NCI-H2029 (cell line): Measurements from ENCODE around the gene MASP1.

ENCODE experiments used
- DNase-seq: peaks from one replicate; lab custom pipeline; 2025; lab: John Stamatoyannopoulos, UW

MASP1 gene

DNA sequence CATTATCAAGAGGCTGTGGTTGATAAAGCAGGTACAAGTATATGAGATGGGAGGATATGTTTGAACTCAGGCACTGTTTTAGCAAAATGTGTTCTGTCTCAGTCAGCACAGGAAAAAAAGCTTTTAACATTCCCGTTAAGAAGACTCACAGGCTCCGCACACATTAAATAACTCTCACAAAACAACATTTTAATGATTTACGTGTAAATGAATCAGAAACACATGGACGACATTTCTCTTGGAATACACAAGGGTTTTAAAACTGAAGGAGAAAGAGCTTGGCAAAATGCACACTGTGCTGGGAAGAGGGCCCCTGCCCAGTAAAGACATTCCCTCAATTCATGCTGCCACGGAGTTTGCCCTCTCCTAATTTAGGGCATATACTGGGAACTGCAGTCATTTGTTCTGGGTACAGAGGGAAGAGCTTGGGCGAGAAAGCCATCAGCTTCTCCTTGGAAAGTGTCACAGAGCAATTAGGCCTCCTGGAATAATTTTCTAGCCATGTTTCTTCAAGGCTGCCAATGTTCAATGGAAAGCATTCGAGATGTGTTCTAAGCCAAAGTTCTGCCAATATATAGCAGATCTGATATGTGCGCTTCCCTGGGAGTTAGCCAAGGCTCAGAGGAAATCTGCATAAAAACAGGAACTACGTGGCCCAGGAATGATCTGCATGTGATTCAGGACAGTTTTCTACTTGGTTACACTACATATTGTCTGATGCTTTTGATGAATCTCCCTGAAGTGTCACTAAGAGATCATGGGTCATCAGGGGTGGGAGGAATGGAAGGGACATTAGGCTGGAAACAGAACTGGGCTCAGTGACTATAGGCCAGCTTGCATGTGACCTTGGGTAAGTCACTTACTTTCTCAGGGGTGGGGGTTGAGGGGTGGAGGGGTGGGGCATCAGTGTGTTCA lies 2.2 kb upstream of the MASP1 start:
- no peak for DNase-seq

DNA sequence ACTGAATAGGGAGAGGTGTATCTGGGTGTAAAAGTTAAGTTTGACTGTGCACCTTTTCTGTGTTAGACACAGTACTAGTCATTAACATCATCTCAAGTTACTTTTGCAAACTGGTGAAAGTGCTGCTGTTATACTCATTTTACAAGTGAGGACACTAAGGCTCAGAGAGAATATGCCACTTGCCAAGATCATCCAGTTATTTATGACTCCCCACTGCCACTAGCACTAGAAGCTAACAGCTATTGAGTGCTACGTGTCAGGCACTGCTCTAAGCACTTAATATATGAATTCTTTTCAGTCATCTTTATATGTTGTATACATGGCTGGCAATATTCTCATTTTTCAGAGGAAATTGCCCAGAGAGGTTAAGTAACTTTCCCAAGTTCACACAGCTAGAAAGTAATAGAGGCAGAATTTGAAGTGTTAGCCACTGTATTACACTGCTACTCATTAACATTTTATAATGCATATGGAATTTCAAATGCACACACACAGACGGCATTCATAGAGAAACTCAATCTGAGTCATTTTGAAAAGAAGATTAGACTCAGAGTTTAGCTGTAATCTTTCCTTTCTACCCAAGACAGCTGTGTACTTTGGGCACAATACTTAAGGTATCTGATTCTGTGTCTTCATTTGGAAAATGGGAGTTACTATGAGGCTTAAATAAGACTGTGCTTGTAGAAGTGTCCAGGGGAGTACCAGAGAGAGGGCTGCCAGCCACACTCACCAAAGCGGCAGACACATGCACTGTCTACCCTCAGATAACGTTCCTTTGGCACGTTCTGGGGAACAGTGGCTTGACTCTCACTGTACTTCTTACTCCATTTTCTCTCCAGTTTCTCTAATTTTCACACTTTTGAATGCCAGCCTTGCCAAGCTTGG lies 1.3 kb upstream of the MASP1 start:
- no peak for DNase-seq

DNA sequence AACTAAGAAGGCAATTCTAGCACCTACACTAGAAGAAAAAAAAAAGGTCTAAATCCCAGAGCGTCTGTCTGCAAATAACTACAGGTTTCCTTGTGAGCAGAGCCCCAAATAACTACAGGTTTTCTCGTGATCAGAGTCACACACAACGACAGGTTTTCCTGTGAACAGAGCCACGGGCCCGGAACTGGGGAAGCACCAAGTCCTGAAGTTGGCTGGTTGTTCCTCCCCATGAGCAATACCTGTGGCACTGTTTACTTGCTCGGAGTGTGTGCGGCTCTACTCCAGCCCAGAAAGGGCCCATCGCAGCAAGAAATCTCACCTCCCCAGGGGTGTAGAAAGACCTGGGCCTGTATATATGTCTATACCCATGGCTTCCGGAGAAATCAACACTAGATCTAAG lies 644 bp upstream of the MASP1 start:
- no peak for DNase-seq

DNA sequence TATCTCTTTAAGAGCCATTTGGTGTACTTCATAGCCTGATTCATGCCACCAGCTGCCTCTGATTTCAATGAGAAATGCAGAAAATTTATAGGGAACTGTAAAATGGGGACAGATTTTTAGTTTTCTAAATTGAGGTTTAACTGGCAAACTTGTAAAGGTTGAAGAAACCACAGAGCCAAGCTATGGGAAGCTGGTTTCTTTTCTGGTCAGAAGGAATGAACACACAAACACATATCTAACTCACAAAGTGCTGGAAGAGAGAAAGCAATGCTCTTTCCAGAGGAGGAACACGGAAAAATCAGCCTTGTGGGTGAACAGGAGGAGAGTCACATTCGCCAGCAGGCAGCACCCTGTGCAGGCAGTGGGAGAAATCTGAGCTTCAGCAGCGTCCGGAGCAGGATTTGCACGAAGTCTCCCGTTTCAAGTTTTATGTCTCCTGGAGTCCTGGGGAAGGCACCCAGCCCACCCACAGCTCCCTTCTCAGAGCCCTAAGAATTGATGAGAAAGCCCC lies 481 bp downstream of the MASP1 start:
- DNase-seq = no peak

DNA sequence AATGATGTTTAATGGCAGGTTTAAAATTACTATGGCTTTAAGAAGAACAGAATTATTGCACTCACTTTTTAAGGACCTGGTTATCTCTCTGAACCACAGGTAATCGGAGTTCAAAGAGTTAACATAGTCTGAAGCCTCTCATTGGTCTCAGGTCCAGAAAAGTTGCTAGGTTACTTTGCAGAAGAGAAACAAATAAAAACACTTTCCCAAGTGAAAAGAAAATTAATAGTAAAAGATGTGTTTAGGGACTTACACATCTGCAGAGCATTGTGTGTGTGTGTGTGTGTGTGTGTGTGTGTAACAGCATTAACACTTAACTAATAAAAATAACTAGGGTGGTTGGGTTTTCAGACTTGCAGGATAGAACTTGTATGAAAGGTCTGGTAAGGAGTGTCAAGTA lies 1.0 kb downstream of the MASP1 start:
- no peak for DNase-seq

DNA sequence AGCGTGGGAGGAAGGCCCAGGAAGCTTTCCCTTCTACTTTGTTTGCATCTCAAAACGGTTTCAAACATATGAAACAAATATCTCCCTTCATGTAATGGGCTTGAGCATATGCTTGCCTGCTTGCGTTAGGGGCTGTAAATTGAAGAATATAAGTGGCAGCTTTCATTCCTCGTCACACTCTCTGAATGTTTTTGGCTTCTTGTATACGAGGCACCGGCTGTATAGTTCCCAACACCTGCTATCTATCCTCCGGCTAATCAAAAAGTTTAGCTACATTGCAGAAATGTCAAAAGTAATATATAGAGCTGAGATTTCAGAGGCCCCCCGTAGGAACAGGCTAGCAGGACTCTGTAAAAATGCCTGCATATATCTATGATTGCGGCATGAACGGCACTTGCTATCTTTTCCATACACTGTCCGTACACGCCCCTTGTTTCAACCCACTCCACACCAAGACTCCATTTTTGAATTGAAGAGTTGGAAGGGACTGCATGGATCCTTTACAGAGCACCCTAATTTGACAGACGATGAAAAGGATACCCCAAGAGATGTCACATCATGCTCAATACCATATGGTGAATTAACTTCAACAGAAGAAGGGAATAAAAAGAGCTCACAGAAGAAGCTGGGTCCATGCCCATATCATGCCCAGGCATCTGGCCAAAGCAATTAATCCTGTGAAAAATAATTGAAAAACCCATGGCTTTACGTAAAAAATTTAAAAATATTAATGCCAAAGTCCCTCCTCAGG lies 2.5 kb downstream of the MASP1 start:
- no peak for DNase-seq

DNA sequence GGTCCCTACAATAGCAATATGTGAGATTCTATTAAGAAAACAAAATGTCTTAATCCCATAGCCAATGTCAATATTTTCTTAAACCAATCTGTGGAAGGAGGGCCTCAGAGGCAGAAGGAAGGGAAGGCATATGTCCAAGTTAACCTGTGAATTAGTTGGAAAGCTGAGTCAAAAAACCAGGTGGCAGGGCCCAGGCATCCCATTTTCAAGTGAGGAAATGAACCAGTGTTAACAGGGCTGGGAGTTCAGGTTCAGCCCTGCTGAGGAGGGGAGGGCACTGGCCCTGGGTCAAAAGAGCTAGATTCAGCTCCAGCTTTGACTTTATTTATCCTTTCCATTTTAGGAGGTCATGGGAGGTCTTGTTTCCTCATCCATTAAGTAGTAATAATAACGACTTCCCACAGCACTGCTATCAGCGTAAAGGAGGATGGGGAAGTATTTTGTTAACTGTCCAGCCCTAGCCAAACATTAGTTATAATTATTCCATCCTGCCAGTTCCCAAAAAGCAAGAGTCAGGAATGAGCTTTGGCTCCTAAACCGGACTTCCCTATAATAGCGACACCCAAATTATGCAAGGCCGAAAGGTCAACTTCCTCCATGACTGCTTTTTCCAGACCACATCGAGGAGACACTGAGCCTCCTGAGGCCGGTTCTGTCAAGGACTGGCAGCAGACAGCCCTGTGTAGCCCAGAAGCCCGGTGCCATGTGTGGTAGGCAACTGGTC lies 3.2 kb downstream of the MASP1 start:
- DNase-seq = no peak

DNA sequence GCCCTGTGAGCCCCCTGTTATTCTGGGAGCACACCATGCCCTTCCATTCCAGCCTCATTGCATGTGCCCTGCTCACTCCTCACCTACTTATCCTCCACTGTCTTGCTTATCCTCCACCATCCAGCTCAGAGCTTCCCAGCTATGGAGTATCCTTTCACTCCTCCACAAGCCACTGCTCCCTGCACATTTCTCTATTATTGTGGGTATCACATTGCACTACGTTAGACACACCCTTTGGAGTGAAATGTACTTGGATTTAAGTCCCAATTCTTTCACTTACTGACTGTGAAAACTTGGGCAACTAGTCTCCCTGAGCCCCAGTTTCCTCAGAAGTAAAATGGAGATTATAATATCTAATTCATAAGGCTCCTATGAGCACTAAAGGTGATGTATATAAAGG lies 4.3 kb downstream of the MASP1 start:
- no peak for DNase-seq

DNA sequence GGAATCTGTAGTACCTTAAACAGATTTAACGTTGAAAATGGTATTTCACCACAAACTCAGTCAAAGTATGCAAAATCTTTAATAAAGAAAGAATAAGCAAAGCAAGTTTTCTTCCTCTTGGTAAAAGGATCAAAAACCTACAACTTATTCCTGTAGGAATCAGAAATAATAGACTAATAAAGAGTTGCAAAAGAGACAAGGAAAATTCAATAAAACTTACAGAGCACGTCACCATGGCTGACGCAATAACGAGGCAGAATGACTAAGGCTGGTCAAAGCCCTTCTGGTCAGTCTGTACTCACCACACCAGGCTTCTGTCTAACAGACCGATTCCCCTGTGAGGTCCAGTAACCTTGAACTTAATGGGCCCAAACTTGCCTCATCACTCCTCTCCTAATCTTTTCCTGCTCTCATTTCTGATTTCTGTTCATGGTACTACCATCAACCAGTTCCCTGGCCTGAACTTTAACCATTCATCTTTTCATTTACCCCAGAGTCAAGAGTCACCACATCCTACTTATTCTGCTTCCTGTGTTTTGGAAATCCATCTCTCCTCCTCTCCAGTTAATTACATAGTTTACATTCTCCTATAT lies 5.0 kb downstream of the MASP1 start:
- DNase-seq = no peak

DNA sequence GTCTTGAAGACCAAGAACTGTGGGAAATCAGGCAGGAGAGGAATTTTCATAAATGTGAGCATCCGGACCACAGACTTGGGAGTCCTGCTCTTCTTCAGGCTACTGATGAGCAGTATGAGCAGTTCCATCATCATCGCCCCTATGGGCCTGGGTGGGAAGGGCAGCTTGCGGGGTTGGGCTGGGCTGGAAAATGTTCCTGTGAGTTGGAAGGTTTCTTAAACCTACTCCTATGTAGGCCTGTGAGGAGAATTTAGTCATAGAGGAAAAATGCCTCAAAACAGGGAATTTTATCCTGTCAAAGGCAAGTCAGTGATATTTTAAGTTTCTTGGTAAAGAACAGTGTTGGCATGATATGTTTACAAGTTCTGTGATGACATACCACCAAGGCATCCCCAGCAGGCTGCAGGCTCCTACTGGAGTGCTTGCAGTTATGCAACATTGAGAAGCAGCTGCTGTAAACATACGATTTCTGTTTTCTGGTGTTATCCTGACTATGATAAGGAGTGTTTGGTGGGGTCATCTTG lies 10.3 kb downstream of the MASP1 start:
- no peak for DNase-seq

DNA sequence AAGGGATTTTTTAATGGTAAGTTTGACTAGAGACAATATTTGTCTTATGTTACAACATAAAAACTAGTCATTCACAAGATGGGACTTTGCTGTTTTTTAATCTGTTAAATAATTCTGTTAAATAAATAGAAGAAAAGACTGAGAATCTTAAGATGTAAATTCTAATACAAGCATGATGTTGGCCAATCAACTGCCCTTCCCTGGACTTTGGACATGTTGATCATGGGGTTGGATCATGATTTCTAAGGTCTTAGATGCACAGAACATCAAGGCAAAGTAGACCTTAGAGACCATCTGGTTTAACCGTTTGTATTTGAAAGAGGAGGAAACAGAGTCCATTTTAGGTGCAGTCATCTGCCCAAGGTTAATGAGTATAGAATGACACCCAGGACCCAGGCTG lies 10.9 kb downstream of the MASP1 start:
- no peak for DNase-seq

DNA sequence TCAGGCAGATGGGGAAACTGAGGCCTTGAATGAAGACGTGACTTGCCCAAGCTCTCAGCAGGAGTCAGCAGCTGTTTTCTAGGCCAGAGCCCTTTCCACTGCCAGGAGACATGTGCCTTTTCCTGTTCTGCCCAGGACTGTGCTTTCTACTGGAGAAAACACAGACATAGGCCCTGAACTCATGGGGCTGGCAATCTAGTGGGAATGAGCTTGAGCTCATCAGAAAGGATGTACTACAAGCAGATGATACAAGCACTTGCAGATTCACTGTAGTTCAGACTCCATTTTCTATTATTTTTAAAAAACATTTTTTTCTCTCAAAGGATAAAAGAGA lies 14.4 kb downstream of the MASP1 start:
- DNase-seq = no peak

DNA sequence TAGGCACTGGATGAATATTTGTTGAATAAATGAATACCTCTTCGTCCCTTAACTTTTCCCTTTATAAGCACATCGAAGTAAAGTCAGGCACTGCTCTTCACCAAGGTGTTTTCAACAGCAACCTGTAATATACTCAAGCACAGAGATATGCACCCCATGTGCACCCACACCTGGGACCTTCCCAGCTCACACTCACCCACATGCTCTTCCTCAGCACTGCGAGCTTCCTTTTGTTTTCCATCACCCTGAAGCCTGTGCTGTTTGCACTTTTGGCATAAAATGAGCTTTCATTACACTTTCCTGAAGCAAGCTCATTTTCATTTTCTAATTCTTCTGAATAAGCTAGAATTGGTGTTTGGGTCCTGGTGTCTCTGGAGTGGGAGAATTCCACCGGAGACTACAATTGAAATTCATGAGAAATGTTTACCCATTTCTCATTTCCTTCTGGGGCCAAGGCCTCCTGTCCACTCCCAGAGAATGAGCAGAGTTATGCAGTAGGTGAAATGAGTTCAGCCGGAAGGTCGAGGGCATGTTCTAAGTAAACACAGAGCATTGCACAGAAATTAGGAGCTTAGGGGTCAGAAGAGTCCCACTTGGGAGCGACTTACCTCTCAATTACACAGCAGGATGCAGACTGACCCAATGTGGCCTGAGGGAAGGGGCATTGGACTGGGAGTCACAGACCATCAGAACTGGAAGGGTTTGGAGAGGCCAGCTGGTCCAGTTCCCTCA lies 15.0 kb downstream of the MASP1 start:
- no peak for DNase-seq

DNA sequence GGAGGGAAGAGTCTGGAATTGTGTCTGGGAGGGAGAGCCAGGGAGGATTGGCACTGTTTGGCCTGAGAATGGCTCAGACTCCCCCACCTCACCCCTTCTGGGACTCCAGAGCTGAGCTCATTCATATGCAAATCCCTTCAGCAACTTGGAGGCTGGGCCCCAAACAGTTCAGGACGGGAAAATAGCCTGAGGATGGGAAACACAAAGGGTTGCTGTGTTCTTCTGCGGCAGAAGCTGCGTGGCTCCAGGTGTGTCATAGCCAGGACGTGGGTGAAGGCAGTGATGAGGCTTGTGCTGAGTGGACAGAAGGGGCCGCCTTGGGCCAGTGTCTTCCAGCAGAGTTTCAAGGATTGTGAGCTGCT lies 16.6 kb downstream of the MASP1 start:
- DNase-seq = no peak

DNA sequence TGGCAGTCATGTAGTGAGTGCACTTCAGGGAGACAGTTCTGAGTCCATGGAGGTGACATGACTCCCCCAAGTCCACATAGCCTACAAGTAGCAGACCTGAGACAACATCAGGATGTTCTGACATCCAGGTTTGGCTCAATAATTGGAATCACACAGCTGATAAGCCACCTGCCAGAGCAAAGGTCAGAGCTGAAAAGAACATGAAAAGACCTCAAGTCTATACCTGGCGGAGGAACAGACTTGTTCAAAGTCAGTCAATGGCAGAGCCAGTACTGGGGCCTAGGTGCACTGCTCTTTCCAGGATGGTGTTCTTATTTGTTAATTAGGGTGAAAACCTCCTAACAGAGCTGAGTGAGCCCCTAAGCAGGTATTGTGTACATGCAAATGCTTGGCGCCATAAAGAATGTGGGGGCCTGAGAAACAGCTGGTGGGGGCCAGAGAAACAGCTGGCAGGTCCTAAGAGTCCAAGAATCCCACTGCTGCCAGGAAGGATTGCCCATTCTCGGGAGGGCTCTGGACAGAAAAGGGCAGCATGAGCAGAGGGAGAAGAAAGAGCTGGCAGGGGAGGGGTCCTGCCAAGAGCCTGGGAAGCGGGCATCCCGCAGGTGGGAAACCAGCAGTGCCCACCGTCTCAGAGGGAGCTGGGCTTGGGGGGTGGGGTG lies 17.1 kb downstream of the MASP1 start:
- DNase-seq = no peak

DNA sequence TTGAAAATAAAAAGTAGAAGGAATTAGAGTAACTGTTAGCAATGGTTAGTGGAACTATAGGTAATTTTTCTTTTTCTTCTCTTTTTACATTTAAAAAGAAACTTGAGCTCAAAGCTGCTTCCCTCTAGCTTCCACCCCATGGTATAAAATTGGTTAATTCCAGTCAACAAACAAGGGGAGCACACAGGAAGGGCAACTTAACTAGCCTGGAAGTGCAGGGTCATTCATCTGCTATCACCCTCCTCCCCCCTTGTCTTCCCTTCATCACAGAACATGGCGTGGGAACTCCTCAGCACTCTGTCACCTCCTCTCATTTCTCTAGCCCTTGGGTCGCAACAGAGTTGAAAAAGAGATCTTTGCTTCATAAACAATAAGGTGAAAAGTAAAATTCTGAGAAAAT lies 20.0 kb downstream of the MASP1 start:
- no peak for DNase-seq

DNA sequence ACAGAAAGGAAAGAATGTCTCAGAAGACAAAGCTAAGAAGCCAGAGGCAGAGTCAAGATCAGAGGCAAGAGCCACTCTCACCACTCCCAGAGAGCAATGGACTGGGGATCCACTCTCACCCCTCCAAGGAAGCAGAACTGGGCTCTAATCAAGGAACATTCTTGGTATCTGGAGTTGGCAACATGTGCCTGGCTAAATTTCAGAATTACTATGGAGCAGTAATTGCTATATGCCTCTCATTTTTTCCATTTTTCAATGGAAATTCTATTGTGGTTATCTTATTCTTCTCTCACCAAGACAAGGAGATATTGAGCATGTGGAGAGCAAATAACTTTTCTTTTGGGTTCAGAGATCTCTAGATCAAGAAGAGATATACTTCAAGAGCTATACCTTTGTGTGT lies 22.1 kb downstream of the MASP1 start:
- DNase-seq = no peak

DNA sequence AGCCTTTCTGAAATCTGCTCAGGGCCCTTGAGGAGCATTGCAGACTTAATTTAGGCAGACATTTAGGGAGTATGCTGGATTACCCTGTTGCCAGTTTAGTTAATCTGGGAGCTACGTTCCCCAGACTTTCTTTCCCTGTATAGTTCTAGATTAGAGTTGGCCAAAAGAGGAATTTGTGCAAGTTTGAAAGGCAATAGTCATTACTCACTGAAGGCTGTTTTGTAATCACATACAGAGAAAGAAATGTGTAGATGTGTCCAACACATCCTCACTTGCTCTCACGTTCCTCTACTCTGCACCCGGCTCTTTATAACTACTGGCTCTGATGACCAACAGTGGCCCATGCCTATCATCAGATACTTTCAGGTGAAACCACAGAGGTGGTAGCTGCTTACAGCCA lies 24.2 kb downstream of the MASP1 start:
- DNase-seq = no peak

DNA sequence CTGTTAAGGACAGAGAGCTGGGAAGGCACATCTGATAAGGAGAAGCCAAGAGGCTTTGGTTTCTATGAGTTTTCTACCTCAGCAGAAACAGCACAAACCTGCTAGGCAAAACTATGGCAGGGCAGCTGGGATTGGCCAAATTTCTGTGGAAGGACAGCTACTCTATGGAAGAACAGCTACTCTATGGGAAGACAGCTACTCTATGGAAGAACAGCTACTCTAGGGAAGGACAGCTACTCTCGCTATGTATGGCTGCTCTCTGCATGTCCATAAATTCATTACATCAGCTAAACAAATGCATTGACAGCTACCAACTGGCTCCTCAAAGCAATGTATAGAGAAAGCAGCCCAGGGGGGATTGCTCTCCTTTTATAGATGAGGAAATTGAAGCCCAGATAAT lies 24.8 kb downstream of the MASP1 start:
- no peak for DNase-seq

DNA sequence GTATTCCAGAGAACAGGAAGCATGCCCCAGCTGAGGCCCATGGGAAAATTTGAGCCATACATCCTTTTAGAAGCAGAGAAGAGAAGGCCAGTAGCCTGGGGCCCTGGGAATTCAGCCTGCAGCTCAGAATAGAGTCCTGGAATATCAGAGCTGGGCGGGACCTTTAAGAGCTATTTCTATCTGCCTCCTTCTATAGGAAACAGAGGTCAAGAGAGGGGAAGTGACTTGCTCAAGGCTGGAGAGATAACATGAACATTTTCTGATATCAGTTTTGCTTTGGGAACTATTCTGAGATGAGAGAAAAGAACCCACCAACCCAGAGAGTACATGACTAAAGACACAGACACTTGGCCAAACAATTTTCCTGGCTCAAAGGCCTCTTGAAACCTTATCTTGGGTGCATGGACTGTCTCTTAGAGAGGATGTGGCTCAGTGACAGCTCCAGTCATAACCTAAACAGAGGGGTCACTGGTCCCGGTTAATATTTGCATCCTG lies 26.0 kb downstream of the MASP1 start:
- no peak for DNase-seq
